ENCODE measurements around the gene OLFML1.

OLFML1 gene

DNA sequence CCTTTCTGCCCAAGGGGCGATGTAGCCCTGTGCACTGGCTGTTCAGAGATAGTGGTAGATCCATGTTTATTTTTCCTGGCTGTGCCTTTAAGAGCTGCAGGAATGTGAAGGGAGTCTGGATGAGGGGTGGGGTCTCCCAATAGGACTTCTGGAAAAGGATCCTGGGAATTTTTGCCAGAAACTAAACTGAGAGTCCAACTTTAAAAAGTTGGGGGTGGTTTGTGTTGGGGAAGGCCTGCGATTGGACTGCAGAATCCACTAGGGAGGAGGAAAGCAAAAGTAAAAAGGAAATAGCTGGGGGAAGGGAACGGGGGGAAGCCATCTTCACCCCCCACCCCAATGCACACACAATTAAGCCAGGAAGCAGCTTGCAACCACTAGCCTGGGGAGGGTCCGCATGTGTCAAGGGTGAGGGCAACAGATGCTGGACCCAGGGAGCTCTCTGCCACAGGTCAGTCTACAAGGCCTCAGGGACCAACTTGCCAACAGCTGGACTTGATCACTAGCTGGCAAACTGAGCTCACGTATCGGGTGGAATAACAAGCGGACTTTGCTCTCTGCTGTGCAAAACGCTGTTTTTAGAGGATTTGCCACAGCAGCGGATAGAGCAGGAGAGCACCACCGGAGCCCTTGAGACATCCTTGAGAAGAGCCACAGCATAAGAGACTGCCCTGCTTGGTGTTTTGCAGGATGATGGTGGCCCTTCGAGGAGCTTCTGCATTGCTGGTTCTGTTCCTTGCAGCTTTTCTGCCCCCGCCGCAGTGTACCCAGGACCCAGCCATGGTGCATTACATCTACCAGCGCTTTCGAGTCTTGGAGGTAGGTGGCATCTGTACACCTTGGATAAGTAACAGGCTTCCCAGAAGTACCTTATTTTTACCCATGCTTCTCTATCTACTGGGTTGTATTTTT lies at the start of gene OLFML1:
TSS of gene OLFML1 (plus strand) at position 321 of the 912 bp plus-strand sequence. CDS start at position 691, 370 bp downstream.
- peak; percentile 39 for DNase-seq (ENCODE audit: low read depth)
- H3K4me3 ChIP-seq (ENCODE audit: control insufficient read depth, low read depth, low read length), result peak within 1 kb of the TSS; percentile 12
- TF ChIP-seq, protein P1, sequence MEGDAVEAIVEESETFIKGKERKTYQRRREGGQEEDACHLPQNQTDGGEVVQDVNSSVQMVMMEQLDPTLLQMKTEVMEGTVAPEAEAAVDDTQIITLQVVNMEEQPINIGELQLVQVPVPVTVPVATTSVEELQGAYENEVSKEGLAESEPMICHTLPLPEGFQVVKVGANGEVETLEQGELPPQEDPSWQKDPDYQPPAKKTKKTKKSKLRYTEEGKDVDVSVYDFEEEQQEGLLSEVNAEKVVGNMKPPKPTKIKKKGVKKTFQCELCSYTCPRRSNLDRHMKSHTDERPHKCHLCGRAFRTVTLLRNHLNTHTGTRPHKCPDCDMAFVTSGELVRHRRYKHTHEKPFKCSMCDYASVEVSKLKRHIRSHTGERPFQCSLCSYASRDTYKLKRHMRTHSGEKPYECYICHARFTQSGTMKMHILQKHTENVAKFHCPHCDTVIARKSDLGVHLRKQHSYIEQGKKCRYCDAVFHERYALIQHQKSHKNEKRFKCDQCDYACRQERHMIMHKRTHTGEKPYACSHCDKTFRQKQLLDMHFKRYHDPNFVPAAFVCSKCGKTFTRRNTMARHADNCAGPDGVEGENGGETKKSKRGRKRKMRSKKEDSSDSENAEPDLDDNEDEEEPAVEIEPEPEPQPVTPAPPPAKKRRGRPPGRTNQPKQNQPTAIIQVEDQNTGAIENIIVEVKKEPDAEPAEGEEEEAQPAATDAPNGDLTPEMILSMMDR (conservative IDR thresholded peaks at IDR 0.05; ENCODE audit: control insufficient read depth, insufficient read depth, low read depth, low read length), result no peak

DNA sequence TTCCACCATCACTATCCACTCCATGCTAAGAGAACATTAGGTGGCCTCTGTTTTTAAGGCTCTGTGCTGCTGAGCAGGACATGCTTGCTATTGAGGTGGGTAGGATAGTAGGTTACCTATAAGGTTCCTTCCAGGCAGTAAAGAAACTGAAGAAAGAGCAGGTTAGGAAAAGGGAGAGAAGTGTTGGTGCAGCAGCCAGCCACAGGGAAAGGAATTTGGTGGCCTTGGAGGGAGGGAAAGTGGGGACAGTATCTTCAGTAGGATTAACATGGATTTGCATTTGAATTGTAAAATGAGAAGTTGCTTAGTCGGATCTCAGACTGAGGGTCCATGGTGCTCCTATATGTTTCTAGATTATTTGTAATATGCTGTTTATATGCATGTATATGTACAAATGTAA lies 49.2 kb upstream of the OLFML1 start:
- TF ChIP-seq, protein P1 (conservative IDR thresholded peaks at IDR 0.05; ENCODE audit: control insufficient read depth, insufficient read depth, low read depth, low read length), result no peak
- no peak overlapping the region for H3K4me3 ChIP-seq (ENCODE audit: control insufficient read depth, low read depth, low read length)
- DNase-seq (ENCODE audit: low read depth), result no peak

DNA sequence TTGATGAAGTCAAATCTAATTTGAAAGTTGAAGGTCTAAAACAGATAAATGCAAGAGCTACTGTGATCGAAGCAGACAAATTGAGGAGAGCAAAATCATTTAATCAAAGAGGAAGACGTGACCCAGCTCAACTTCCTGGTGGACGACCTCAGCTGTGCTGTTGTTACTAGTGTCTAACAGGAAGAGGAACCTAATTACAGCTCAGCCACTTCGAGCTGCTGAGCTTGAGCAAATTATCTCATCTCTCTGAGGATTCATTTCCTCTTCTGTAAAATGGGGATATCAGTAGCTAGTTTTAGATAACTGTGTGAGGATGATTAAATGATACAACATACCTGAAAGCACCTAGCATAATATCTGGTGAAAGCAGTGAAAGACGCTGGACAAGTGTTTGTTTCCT lies 48.6 kb upstream of the OLFML1 start:
- DNase-seq (ENCODE audit: low read depth), result no peak
- TF ChIP-seq, protein P1 (conservative IDR thresholded peaks at IDR 0.05; ENCODE audit: control insufficient read depth, insufficient read depth, low read depth, low read length), result no peak
- no peak overlapping the region for H3K4me3 ChIP-seq (ENCODE audit: control insufficient read depth, low read depth, low read length)

DNA sequence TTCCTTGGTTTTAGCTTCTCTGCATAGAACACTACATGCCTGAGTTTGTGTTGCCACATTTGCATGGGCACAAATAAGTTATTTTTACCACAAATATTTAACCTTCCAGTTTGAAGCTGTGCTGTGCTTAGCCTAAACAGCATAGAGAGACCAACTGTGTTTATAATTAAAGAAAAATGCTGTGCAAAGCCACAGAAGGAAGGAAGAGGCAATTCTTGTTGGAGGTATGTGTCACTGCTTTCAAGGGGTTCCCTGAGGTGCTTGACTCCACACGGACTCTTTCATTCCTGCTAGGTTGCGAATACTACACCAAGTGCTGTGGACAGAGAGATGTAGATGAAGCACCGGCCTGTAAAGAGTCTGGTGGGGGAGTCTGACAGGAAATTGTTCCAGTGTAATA lies 47.6 kb upstream of the OLFML1 start:
- DNase-seq (ENCODE audit: low read depth), result no peak
- no peak overlapping the region for H3K4me3 ChIP-seq (ENCODE audit: control insufficient read depth, low read depth, low read length)
- TF ChIP-seq, protein P1 (conservative IDR thresholded peaks at IDR 0.05; ENCODE audit: control insufficient read depth, insufficient read depth, low read depth, low read length), result no peak

DNA sequence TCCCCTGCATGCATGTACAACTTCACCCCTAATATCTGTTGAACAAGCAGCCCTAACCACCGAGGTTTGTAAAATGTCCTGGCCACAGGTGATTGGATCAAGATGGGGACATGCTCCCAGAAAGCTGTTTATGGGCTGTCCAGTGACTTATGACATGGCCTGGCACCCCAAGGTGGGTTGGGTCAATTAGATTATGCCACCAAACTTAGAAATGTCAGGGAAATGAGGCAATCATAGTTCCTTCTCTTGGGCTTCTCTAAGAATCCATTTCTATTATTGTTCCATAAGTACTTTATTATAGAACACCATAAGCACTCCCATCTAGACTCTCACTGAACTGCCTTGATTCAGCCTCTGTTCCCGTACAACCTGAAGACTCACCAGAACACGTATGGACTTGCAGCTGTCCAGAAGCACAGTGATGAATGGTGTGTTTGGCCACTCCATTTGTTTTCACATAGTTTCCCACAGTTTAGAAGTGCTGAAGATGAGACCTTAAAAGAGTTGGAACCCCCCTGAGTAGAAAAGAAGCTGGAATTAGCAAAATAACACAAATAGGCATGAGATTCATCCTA lies 45.5 kb upstream of the OLFML1 start:
- TF ChIP-seq, protein P1 (conservative IDR thresholded peaks at IDR 0.05; ENCODE audit: control insufficient read depth, insufficient read depth, low read depth, low read length), result no peak

DNA sequence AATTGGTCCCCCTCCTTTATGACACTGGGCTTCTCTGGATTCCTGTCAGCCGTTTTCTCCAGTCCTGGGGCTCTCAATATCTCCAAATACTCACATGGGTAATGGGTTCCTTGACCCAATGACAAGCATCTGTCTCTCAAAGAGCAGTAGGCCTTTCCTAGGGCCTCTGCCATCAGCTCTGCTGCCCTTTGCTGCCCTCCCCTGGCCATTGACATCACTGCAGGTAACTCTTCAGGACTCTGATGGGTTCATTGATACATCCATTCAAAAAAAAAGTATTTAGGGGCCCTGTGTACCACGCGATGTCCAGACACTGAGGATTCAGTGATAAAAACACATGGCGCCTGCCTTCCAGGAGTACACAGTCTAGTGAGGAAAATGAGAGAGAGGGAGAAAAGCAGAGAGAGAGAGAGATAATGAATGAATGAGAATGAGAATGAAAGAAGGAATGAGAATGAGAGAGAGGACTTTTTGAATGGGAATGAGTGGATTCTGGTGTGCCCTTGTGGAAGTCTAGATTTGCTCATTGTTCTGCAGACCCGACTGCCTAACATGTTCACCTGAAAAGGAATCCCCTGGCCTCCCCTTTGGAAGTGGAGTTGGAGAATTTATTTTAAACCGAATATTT lies 42.6 kb upstream of the OLFML1 start:
- peak; percentile 52 for DNase-seq (ENCODE audit: low read depth)
- no peak overlapping the region for H3K4me3 ChIP-seq (ENCODE audit: control insufficient read depth, low read depth, low read length)
- TF ChIP-seq, protein P1 (conservative IDR thresholded peaks at IDR 0.05; ENCODE audit: control insufficient read depth, insufficient read depth, low read depth, low read length), result peak; percentile 91

More for the DNA sequence above, 45.5 kb upstream of the OLFML1 start:
- no peak overlapping the region for H3K4me3 ChIP-seq (ENCODE audit: control insufficient read depth, low read depth, low read length)
- DNase-seq (ENCODE audit: low read depth), result no peak
